ENCODE measurements around the gene DCAF5.

The DCAF5 gene

GRCh38 chr14:69003626-69004025, 149.3 kb downstream of the DCAF5 start:
- no peak for DNase-seq

GRCh38 chr14:69002069-69002468, 150.8 kb downstream of the DCAF5 start:
- DNase-seq: no peak

DNA sequence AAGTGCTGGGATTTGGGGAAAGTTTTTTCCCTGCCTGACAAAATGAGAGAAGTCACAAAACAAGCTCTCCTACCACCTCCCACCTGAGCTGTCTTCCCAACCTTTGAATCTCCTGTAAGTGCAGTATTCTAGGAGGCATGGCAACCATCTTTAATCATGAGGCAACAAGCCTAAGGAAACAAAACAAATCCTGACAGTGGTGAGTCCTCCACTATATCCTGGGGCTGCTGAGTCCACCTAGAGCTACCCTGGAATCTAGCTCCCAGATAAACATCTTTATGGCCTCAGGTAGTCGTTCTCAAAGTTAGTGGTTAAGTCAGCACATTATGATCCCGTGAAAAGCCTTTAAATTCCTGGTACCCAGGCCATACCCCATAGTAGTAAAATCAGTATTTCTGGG, 151.5 kb downstream of the DCAF5 start:
- DNase-seq: no peak
